Fibroblast of lung (primary cell): ENCODE results near the gene CFAP46. TPM values are rescaled to one million over a fixed set of nuclear protein-coding genes. Genes with fewer than 3 reads are reported as not detected.

Experiments
- DNase-seq, 2 donors: peaks; one replicate each; pipeline versions ENCODE4 v3.0.0 to v3.0.0-alpha.2; 2010; ENCODE audit warnings: low read depth in 2 of 2
- H2AFZ ChIP-seq: 2 replicates; pipeline ENCODE4 v1.5.1; 2012; ENCODE audit warnings: low read length, control low read depth, inconsistent platforms
- H3K27ac ChIP-seq: 2 replicates; pipeline ENCODE4 v1.5.1; 2011; ENCODE audit warnings: low read length, control low read depth; ENCODE audit not compliant: insufficient read depth
- H3K27me3 ChIP-seq: 2 replicates; pipeline ENCODE4 v1.5.1; 2011; ENCODE audit warnings: mild to moderate bottlenecking, low read length; ENCODE audit not compliant: control insufficient read depth, insufficient read depth
- H3K36me3 ChIP-seq: 2 replicates; pipeline ENCODE4 v1.5.1; 2011; ENCODE audit warnings: low read length; ENCODE audit not compliant: control insufficient read depth, insufficient read depth
- H3K4me1 ChIP-seq: 2 replicates; pipeline ENCODE4 v1.5.1; 2011; ENCODE audit warnings: low read length; ENCODE audit not compliant: control insufficient read depth, insufficient read depth; ENCODE audit errors: extremely low read depth
- H3K4me2 ChIP-seq: 2 replicates; pipeline ENCODE4 v1.5.1; 2011; ENCODE audit warnings: low read length, control low read depth; ENCODE audit not compliant: insufficient read depth; ENCODE audit errors: extremely low read depth
- H3K4me3 ChIP-seq, 4 experiments: fragments of 200-600 bp in 1 of 4; sonication (generic) in 1 of 4; replicated peaks in 1 of 4; 2 replicates each; pipeline ENCODE4 v1.5.1; 2011 to 2016; ENCODE audit warnings: low read length in 4 of 4, low read depth in 3 of 4, mild to moderate bottlenecking in 3 of 4, control low read depth in 2 of 4, inconsistent platforms in 1 of 4, mixed read lengths in 1 of 4; ENCODE audit not compliant: insufficient read depth in 1 of 4; ENCODE audit errors: control extremely low read depth in 1 of 4
- H3K79me2 ChIP-seq: 2 replicates; pipeline ENCODE4 v1.5.1; 2012; ENCODE audit warnings: mild to moderate bottlenecking, low read length, inconsistent platforms; ENCODE audit not compliant: control insufficient read depth, insufficient read depth
- H3K9ac ChIP-seq: 2 replicates; pipeline ENCODE4 v1.5.1; 2011; ENCODE audit warnings: mild to moderate bottlenecking, low read length, control low read depth; ENCODE audit not compliant: insufficient read depth
- H3K9me3 ChIP-seq: 2 replicates; pipeline ENCODE4 v1.5.1; 2012; ENCODE audit warnings: low read depth, low read length; ENCODE audit not compliant: control insufficient read depth, insufficient read depth
- H4K20me1 ChIP-seq: 2 replicates; pipeline ENCODE4 v1.5.1; 2011; ENCODE audit warnings: low read length; ENCODE audit not compliant: control insufficient read depth, insufficient read depth; ENCODE audit errors: extremely low read depth
- CTCF ChIP-seq, 2 donors: IDR thresholded peaks in 1 of 2; conservative IDR thresholded peaks in 1 of 2; 1 replicate in 1 of 2; 2 replicates in 1 of 2; pipeline ENCODE4 v1.5.1; 2011 to 2012; ENCODE audit warnings: low read length in 2 of 2, control low read depth in 1 of 2, inconsistent platforms in 1 of 2, low read depth in 1 of 2, mild to moderate bottlenecking in 1 of 2
- EZH2 ChIP-seq: IDR thresholded peaks from 2 replicates; pipeline ENCODE4 v1.5.1; 2012; ENCODE audit warnings: low read length, control low read depth, mild to moderate bottlenecking; ENCODE audit errors: missing control alignments
- polyA plus RNA-seq, 2 donors: library from polyadenylated mRNA; depleted of rRNA in 1 of 2; stranded (reverse) in 1 of 2; unstranded in 1 of 2; fragments of >200 nt; gene quantifications; 2 replicates each; pipeline ENCODE4 v1.2.1, GENCODE V29; 2011 to 2012; ENCODE audit warnings: missing spikeins in 1 of 2
- total RNA-seq: library from RNA; depleted of rRNA; stranded (reverse); fragments of >200 nt; gene quantifications from 2 replicates; pipeline ENCODE4 v1.2.1, GENCODE V29; 2014

CFAP46 gene
- total and polyA plus RNA-seq, 2 donors (not counting 1 experiment from before 2014, with no cell fraction given): 0.25 to 0.66 TPM

- DNase-seq: no peak
- H3K4me3 ChIP-seq: no peak overlapping the region
- H3K9me3 ChIP-seq: no peaks in the 10 kb centered on the region
- no peak overlapping the region for H3K4me2 ChIP-seq
- H3K36me3 ChIP-seq: no peaks in the 10 kb centered on the region
- H3K79me2 ChIP-seq: no peaks in the 10 kb centered on the region
- no peak overlapping the region for H3K27ac ChIP-seq
- no peaks in the 10 kb centered on the region for H4K20me1 ChIP-seq
- H2AFZ ChIP-seq: no peak overlapping the region
- no peak for TF ChIP-seq EZH2
- no peak for TF ChIP-seq CTCF (conservative IDR thresholded peaks at IDR 0.05 in 1 of 2, IDR thresholded peaks at IDR 0.05 in 1 of 2; ENCODE audit: low read depth in 1 of 2, low read length in 2 of 2)
- H3K9ac ChIP-seq: no peak overlapping the region
- no peaks in the 10 kb centered on the region for H3K4me1 ChIP-seq
- no peaks in the 10 kb centered on the region for H3K27me3 ChIP-seq
Measured at GRCh38 chr10:132850896-132851295, 91.5 kb downstream of the CFAP46 start.

DNA sequence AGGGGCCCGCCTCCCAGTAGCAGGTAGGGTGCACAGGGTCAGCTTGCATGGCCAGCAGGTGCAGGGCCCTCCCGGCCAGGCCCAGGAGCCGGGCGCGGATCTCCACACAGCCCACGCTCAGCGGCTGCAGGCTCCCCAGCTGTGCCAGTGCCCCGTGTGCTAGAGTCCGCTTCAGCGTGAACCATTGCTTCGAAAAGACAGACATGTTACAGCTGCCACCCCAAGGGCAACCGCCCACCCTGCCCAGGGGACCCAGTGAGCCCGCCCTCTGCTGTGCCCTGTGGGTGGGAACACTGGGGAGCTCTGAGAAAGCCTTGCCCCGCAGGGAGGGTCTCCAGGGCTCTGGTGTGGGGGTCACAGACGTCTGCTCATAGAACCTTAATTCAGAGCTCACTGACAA, 92.1 kb downstream of the CFAP46 start:
- Histone ChIP-seq H3K79me2 (no peaks in the 10 kb centered on the region), H3K4me1 (no peaks in the 10 kb centered on the region), H3K4me2 (no peak overlapping the region), H3K9me3 (no peaks in the 10 kb centered on the region), H4K20me1 (no peaks in the 10 kb centered on the region), H3K27me3 (no peaks in the 10 kb centered on the region), H2AFZ (no peak overlapping the region), H3K27ac (no peak overlapping the region), H3K9ac (no peak overlapping the region), H3K36me3 (no peaks in the 10 kb centered on the region), H3K4me3 (no peak overlapping the region)
- no peak for TF ChIP-seq EZH2
- TF ChIP-seq CTCF (conservative IDR thresholded peaks at IDR 0.05 in 1 of 2, IDR thresholded peaks at IDR 0.05 in 1 of 2; ENCODE audit: low read depth in 1 of 2, low read length in 2 of 2): no peak
- DNase-seq: no peak

- Histone ChIP-seq H3K9ac (no peak overlapping the region), H3K4me3 (no peak overlapping the region), H3K36me3 (no peaks in the 10 kb centered on the region), H3K4me2 (no peak overlapping the region), H2AFZ (no peak overlapping the region), H4K20me1 (no peaks in the 10 kb centered on the region), H3K79me2 (no peaks in the 10 kb centered on the region), H3K4me1 (no peaks in the 10 kb centered on the region), H3K27ac (no peak overlapping the region), H3K27me3 (no peaks in the 10 kb centered on the region), H3K9me3 (no peaks in the 10 kb centered on the region)
- TF ChIP-seq EZH2: no peak
- DNase-seq: no peak
Measured at GRCh38 chr10:132849546-132850031, 92.8 kb downstream of the CFAP46 start.
